Astrocyte (in vitro differentiated cells and primary cell): ENCODE data around the gene C2orf68. TPM values are rescaled to one million over a fixed set of nuclear protein-coding genes. Genes with fewer than 3 reads are reported as not detected.

Source experiments
- DNase-seq: peaks from one replicate; pipeline ENCODE4 v3.0.0-alpha.2; 2010; ENCODE audit warnings: low read depth
- FAIRE-seq: peaks from 2 replicates; lab custom pipeline; 2011; peaks lifted over from hg19 to GRCh38; lab: Jason Lieb, UNC
- H2AFZ ChIP-seq: 2 replicates; pipeline ENCODE4 v1.6.0; 2012; ENCODE audit warnings: low read depth, low read length, inconsistent platforms
- H3K27ac ChIP-seq: 2 replicates; pipeline ENCODE4 v1.5.1; 2011; ENCODE audit warnings: low read depth, low read length, inconsistent platforms
- H3K27me3 ChIP-seq: 2 replicates; pipeline ENCODE4 v1.6.0; 2011; ENCODE audit warnings: low read length, inconsistent platforms; ENCODE audit not compliant: insufficient read depth
- H3K36me3 ChIP-seq: 2 replicates; pipeline ENCODE4 v1.5.1; 2011; ENCODE audit warnings: low read length, inconsistent platforms; ENCODE audit not compliant: insufficient read depth
- H3K4me1 ChIP-seq: 2 replicates; pipeline ENCODE4 v1.5.1; 2011; ENCODE audit warnings: low read length, inconsistent platforms; ENCODE audit not compliant: insufficient read depth
- H3K4me2 ChIP-seq: 2 replicates; pipeline ENCODE4 v1.6.0; 2012; ENCODE audit warnings: low read length, inconsistent platforms
- H3K4me3 ChIP-seq: 2 replicates; pipeline ENCODE4 v1.5.1; 2011; ENCODE audit warnings: low read depth, mild to moderate bottlenecking, low read length, inconsistent platforms; ENCODE audit not compliant: insufficient read depth
- H3K79me2 ChIP-seq: 2 replicates; pipeline ENCODE4 v1.6.0; 2012; ENCODE audit warnings: mild to moderate bottlenecking, low read length, inconsistent platforms; ENCODE audit not compliant: insufficient read depth
- H3K9ac ChIP-seq: 2 replicates; pipeline ENCODE4 v1.6.0; 2012; ENCODE audit warnings: mild to moderate bottlenecking, low read length, inconsistent platforms
- H3K9me3 ChIP-seq: 2 replicates; pipeline ENCODE4 v1.5.1; 2012; ENCODE audit warnings: low read depth, mild to moderate bottlenecking, low read length, inconsistent platforms; ENCODE audit not compliant: insufficient read depth
- H4K20me1 ChIP-seq: 2 replicates; pipeline ENCODE4 v1.6.0; 2012; ENCODE audit warnings: low read length, inconsistent platforms; ENCODE audit not compliant: insufficient read depth
- H3K27ac Mint-ChIP-seq: one replicate; pipeline ENCODE4 v1.8.0; 2021; ENCODE audit warnings: mild to moderate bottlenecking, mixed read lengths; ENCODE audit not compliant: unreplicated experiment
- H3K27me3 Mint-ChIP-seq: one replicate; pipeline ENCODE4 v1.8.0; 2021; ENCODE audit warnings: low read depth, mixed read lengths; ENCODE audit not compliant: unreplicated experiment
- H3K36me3 Mint-ChIP-seq: one replicate; pipeline ENCODE4 v1.8.0; 2021; ENCODE audit warnings: low read depth, mixed read lengths; ENCODE audit not compliant: unreplicated experiment
- H3K4me1 Mint-ChIP-seq: one replicate; pipeline ENCODE4 v1.8.0; 2021; ENCODE audit warnings: low read depth, mixed read lengths; ENCODE audit not compliant: unreplicated experiment
- H3K4me3 Mint-ChIP-seq: one replicate; pipeline ENCODE4 v1.8.0; 2021; ENCODE audit warnings: mild to moderate bottlenecking, moderate library complexity, mixed read lengths; ENCODE audit not compliant: unreplicated experiment
- H3K9me3 Mint-ChIP-seq: one replicate; pipeline ENCODE4 v1.8.0; 2021; ENCODE audit warnings: mild to moderate bottlenecking, mixed read lengths; ENCODE audit not compliant: unreplicated experiment
- CTCF ChIP-seq: IDR thresholded peaks from 2 replicates; pipeline ENCODE4 v1.5.1; 2011; ENCODE audit warnings: low read depth, mild to moderate bottlenecking, inconsistent platforms, low read length, moderate library complexity; ENCODE audit not compliant: insufficient read depth
- EZH2 ChIP-seq: IDR thresholded peaks from 2 replicates; pipeline ENCODE4 v1.6.1; 2012; ENCODE audit warnings: mild to moderate bottlenecking, low read length, inconsistent platforms; ENCODE audit not compliant: insufficient read depth
- total RNA-seq: library from RNA; stranded (reverse); gene quantifications from 2 replicates; pipeline ENCODE4 v1.2.1, GENCODE V29; 2021

Gene C2orf68
- total RNA-seq, 1 donor from 2014 or later, result 17.8 TPM

GRCh38 chr2:85642725-85643124 is 30.9 kb upstream of the C2orf68 start:
- no peak overlapping the region for H3K4me3 Mint-ChIP-seq
- Histone ChIP-seq H3K4me3 (no peak overlapping the region), H3K4me1 (no peaks in the 10 kb centered on the region), H3K9ac (no peak overlapping the region), H3K79me2 (no peaks in the 10 kb centered on the region), H3K27ac (no peak overlapping the region), H3K9me3 (no peaks in the 10 kb centered on the region), H2AFZ (no peak overlapping the region), H4K20me1 (peaks cover 15% of the 10 kb centered on the region), H3K27me3 (no peaks in the 10 kb centered on the region), H3K4me2 (no peak overlapping the region), H3K36me3 (peaks cover 64% of the 10 kb centered on the region)
- FAIRE-seq (no peak), DNase-seq (no peak)
- no peak for TF ChIP-seq CTCF
- H3K27me3 Mint-ChIP-seq, result no peaks in the 10 kb centered on the region
- H3K27ac Mint-ChIP-seq, result no peak overlapping the region
- no peaks in the 10 kb centered on the region for H3K4me1 Mint-ChIP-seq
- H3K36me3 Mint-ChIP-seq, result peaks cover 8% of the 10 kb centered on the region
- no peaks in the 10 kb centered on the region for H3K9me3 Mint-ChIP-seq

- Histone ChIP-seq H3K9me3 (no peaks in the 10 kb centered on the region), H3K4me3 (no peak overlapping the region), H3K79me2 (peaks cover 24% of the 10 kb centered on the region), H3K36me3 (peaks cover 42% of the 10 kb centered on the region), H2AFZ (no peak overlapping the region), H4K20me1 (peaks cover 28% of the 10 kb centered on the region), H3K27me3 (no peaks in the 10 kb centered on the region), H3K4me2 (no peak overlapping the region), H3K4me1 (no peaks in the 10 kb centered on the region), H3K9ac (no peak overlapping the region), H3K27ac (no peak overlapping the region)
- FAIRE-seq (no peak), DNase-seq (no peak)
- H3K36me3 Mint-ChIP-seq, result peaks cover 18% of the 10 kb centered on the region
- no peaks in the 10 kb centered on the region for H3K27me3 Mint-ChIP-seq
- no peak overlapping the region for H3K27ac Mint-ChIP-seq
- H3K4me3 Mint-ChIP-seq, result no peak overlapping the region
- H3K9me3 Mint-ChIP-seq, result no peaks in the 10 kb centered on the region
- TF ChIP-seq EZH2, result no peak
- no peak for TF ChIP-seq CTCF
- peaks cover 3% of the 10 kb centered on the region for H3K4me1 Mint-ChIP-seq
These were observed 23.8 kb upstream of the C2orf68 start for GRCh38 chr2:85635636-85636035.

- Mint-ChIP-seq H3K27me3 (no peaks in the 10 kb centered on the region), H3K27ac (no peak overlapping the region), H3K4me3 (no peak overlapping the region), H3K36me3 (peaks cover 17% of the 10 kb centered on the region), H3K9me3 (no peaks in the 10 kb centered on the region), H3K4me1 (peaks cover 3% of the 10 kb centered on the region)
- TF ChIP-seq CTCF (no peak), EZH2 (no peak)
- Histone ChIP-seq H3K36me3 (peaks cover 45% of the 10 kb centered on the region), H3K27ac (no peak overlapping the region), H4K20me1 (peaks cover 32% of the 10 kb centered on the region), H3K9me3 (no peaks in the 10 kb centered on the region), H3K79me2 (peaks cover 24% of the 10 kb centered on the region), H2AFZ (no peak overlapping the region), H3K9ac (no peak overlapping the region), H3K4me3 (no peak overlapping the region), H3K27me3 (no peaks in the 10 kb centered on the region), H3K4me1 (no peaks in the 10 kb centered on the region), H3K4me2 (no peak overlapping the region)
- FAIRE-seq (no peak), DNase-seq (no peak)
These were observed 23.1 kb upstream of the C2orf68 start for GRCh38 chr2:85635011-85635410.
